Measurements from ENCODE around the gene KIAA1217.

Gene KIAA1217

DNA sequence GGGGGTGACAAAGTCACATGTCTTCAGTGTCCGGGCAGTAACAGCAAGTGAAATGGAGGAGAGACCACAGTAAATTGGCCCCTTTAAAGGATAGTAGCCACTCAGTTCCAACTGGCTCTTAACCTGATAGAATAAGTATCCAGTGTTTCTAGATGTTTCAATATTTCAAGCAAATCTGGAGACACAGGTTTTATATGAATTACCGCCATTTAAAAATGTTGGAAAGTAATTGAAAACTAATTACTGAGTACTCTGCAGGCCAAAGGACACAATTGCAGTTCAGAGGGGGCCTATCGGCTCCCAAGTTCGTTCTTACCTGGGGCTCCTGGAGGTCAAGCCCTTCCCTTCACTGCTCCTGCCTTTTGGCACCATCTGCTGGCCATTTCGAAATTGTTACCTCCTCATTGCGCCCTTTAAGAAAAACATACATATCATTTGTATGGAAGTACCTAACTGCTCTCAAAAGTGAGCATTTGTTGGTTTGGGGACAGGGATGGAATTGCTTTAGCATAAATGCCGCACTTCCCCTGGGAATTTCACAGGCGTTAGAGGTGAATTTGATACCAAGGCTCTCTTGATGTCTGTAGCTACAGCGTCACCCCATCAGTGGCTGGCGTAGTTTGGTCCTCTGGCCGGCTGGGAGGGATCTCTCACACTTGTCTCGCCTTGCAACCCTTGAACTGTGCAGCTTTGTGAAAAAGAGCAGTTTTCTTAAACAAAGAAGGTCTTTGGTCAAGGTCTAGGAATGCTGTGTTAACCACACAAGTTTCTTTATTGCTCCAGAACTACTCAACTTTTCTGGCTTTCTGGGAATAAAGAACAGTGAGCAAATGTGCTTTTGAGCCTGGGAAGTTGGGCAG, 294.8 kb downstream of the KIAA1217 start:
- Histone ChIP-seq H3K23ac (ENCODE audit: low read length) (no peak overlapping the region), H2BK12ac (ENCODE audit: low read length) (no peak overlapping the region), H3K79me2 (ENCODE audit: control insufficient read depth, insufficient read depth, low read length, poor library complexity) (no peaks in the 10 kb centered on the region), H3K27ac (ENCODE audit: low read depth, low read length) (no peak overlapping the region), H3K27me3 (ENCODE audit: insufficient read depth, low read length) (no peaks in the 10 kb centered on the region), H3K79me1 (ENCODE audit: low read length) (peaks cover 2% of the 10 kb centered on the region), H2BK120ac (ENCODE audit: insufficient read depth, low read length, poor library complexity) (no peak overlapping the region), H3K9ac (ENCODE audit: low read length) (no peak overlapping the region), H3K18ac (ENCODE audit: low read length) (no peak overlapping the region), H4K8ac (ENCODE audit: low read depth, low read length) (no peak overlapping the region), H4K12ac (ENCODE audit: low read depth, low read length) (no peak overlapping the region), H3K36me3 (ENCODE audit: control insufficient read depth in 1 of 2, insufficient read depth in 2 of 2, low read length in 2 of 2) (peaks cover 36 to 44% of the 10 kb centered on the region in 2 experiments), H2BK5ac (ENCODE audit: low read depth, low read length, poor library complexity) (peak overlapping the region; percentile 27), H2AFZ (ENCODE audit: insufficient read depth, low read length, poor library complexity) (no peak overlapping the region), H4K91ac (ENCODE audit: low read depth, low read length) (no peak overlapping the region), H3K4me1 (ENCODE audit: control insufficient read depth in 1 of 2, insufficient read depth in 2 of 2, low read length in 2 of 2) (no peaks in the 10 kb centered on the region), H2AK5ac (ENCODE audit: low read length) (no peak overlapping the region), H3K4me2 (ENCODE audit: low read length) (no peak overlapping the region), H3K4me3 (ENCODE audit: low read depth, low read length) (no peak overlapping the region), H3K14ac (ENCODE audit: low read length) (no peak overlapping the region), H3K4ac (ENCODE audit: low read depth, low read length) (peak overlapping the region; percentile 28), H3K9me3 (ENCODE audit: insufficient read depth, low read depth, low read length) (no peaks in the 10 kb centered on the region)
- peak; percentile 43 to 80 for DNase-seq
- no CpG with 5 or more reads among the region's 12 CpGs for WGBS (ENCODE audit: extremely low coverage, insufficient coverage, insufficient read length)

DNA sequence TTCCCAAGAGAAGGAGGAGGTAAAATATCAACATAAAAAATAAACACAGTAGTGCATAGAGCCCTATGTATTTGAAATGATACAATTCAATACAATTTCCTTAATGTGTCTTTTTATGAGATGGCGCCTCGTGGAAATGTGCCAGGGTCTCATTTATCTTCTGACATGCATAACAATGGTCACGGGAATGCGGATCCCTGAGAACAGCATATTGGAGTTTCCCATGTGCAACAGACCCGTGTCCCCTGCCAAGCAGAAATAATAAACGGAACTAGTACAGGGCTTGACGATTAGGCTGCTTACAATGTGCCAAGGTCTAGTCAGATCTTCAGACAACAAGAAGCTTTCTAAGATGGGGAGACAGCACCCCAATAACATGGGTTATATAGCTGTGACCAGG, 296.8 kb downstream of the KIAA1217 start:
- WGBS (ENCODE audit: extremely low coverage, insufficient coverage, insufficient read length), result no CpG with 5 or more reads among the region's 7 CpGs
- DNase-seq, result no peak
- Histone ChIP-seq H3K79me1 (ENCODE audit: low read length) (peaks cover 2% of the 10 kb centered on the region), H3K4me1 (ENCODE audit: control insufficient read depth in 1 of 2, insufficient read depth in 2 of 2, low read length in 2 of 2) (no peaks in the 10 kb centered on the region), H3K36me3 (ENCODE audit: control insufficient read depth in 1 of 2, insufficient read depth in 2 of 2, low read length in 2 of 2) (peaks cover 32 to 46% of the 10 kb centered on the region in 2 experiments), H3K18ac (ENCODE audit: low read length) (no peak overlapping the region), H2BK5ac (ENCODE audit: low read depth, low read length, poor library complexity) (no peak overlapping the region), H4K8ac (ENCODE audit: low read depth, low read length) (no peak overlapping the region), H3K27me3 (ENCODE audit: insufficient read depth, low read length) (no peaks in the 10 kb centered on the region), H2BK120ac (ENCODE audit: insufficient read depth, low read length, poor library complexity) (no peak overlapping the region), H3K9ac (ENCODE audit: low read length) (no peak overlapping the region), H3K27ac (ENCODE audit: low read depth, low read length) (no peak overlapping the region), H4K91ac (ENCODE audit: low read depth, low read length) (no peak overlapping the region), H3K4me3 (ENCODE audit: low read depth, low read length) (no peak overlapping the region), H3K79me2 (ENCODE audit: control insufficient read depth, insufficient read depth, low read length, poor library complexity) (no peaks in the 10 kb centered on the region), H3K4me2 (ENCODE audit: low read length) (no peak overlapping the region), H4K12ac (ENCODE audit: low read depth, low read length) (no peak overlapping the region), H3K9me3 (ENCODE audit: insufficient read depth, low read depth, low read length) (no peaks in the 10 kb centered on the region), H3K23ac (ENCODE audit: low read length) (no peak overlapping the region), H3K4ac (ENCODE audit: low read depth, low read length) (no peak overlapping the region), H3K14ac (ENCODE audit: low read length) (no peak overlapping the region), H2AK5ac (ENCODE audit: low read length) (no peak overlapping the region), H2AFZ (ENCODE audit: insufficient read depth, low read length, poor library complexity) (no peak overlapping the region), H2BK12ac (ENCODE audit: low read length) (no peak overlapping the region)

DNA sequence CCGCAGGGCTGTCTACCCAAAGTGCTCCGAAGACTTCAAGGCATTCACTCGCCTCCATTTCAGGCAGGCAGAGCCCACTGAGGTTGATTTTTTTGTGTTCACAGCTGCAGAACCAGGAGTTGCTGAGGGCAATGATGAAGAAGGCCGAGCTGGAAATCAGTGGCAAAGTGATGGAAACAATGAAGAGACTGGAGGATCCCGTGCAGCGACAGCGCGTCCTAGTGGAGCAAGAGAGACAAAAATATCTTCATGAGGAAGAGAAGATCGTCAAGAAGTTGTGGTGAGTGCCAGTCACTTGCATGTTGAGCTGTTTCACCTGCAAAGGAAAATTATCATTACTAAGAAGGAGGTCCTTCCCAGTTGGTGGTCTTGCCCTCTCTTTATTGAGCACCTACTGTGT, 304.2 kb downstream of the KIAA1217 start:
- no peak overlapping the region for H4K12ac ChIP-seq (ENCODE audit: low read depth, low read length)
- no CpG with 5 or more reads among the region's 9 CpGs for WGBS (ENCODE audit: extremely low coverage, insufficient coverage, insufficient read length)

DNA sequence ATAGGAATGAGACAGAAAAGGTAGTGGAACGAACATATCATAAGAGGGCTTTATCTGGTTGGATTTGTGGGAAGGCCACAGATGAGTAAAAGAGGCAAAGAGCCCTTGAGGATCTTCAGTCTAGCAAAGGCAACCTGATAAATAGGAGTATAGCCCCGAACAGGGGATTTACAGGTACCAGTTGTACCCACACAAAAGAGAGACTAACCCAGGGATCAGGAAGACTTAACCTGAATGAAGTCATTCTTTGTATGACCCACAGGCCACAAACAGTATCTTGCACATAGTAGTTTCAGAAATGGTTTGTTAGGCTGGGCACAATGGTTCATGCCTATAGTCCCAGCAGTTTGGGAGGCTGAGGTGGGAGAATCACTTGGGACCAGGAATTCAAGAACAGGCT, 306.5 kb downstream of the KIAA1217 start:
- H3K14ac ChIP-seq (ENCODE audit: low read length), result no peak overlapping the region
- H3K27ac ChIP-seq (ENCODE audit: low read depth, low read length), result no peak overlapping the region
- H3K18ac ChIP-seq (ENCODE audit: low read length), result no peak overlapping the region
- no peak overlapping the region for H4K12ac ChIP-seq (ENCODE audit: low read depth, low read length)
- H3K4me1 ChIP-seq (ENCODE audit: control insufficient read depth in 1 of 2, insufficient read depth in 2 of 2, low read length in 2 of 2), result no peaks in the 10 kb centered on the region
- no peak overlapping the region for H2BK12ac ChIP-seq (ENCODE audit: low read length)
- H3K4me2 ChIP-seq (ENCODE audit: low read length), result no peak overlapping the region
- no peak overlapping the region for H2BK120ac ChIP-seq (ENCODE audit: insufficient read depth, low read length, poor library complexity)
- H3K9me3 ChIP-seq (ENCODE audit: insufficient read depth, low read depth, low read length), result no peaks in the 10 kb centered on the region
- no peaks in the 10 kb centered on the region for H3K27me3 ChIP-seq (ENCODE audit: insufficient read depth, low read length)
- no peaks in the 10 kb centered on the region for H3K79me1 ChIP-seq (ENCODE audit: low read length)
- no peak overlapping the region for H3K4ac ChIP-seq (ENCODE audit: low read depth, low read length)
- no peak for DNase-seq
- no peak overlapping the region for H2AK5ac ChIP-seq (ENCODE audit: low read length)
- H3K4me3 ChIP-seq (ENCODE audit: low read depth, low read length), result no peak overlapping the region
- H3K9ac ChIP-seq (ENCODE audit: low read length), result no peak overlapping the region
- no CpG with 5 or more reads among the region's 2 CpGs for WGBS (ENCODE audit: extremely low coverage, insufficient coverage, insufficient read length)
- peaks cover 31 to 68% of the 10 kb centered on the region in 2 experiments for H3K36me3 ChIP-seq (ENCODE audit: control insufficient read depth in 1 of 2, insufficient read depth in 2 of 2, low read length in 2 of 2)
- H3K23ac ChIP-seq (ENCODE audit: low read length), result no peak overlapping the region
- no peak overlapping the region for H2AFZ ChIP-seq (ENCODE audit: insufficient read depth, low read length, poor library complexity)
- H4K8ac ChIP-seq (ENCODE audit: low read depth, low read length), result no peak overlapping the region
- no peak overlapping the region for H4K91ac ChIP-seq (ENCODE audit: low read depth, low read length)
- no peaks in the 10 kb centered on the region for H3K79me2 ChIP-seq (ENCODE audit: control insufficient read depth, insufficient read depth, low read length, poor library complexity)
- H2BK5ac ChIP-seq (ENCODE audit: low read depth, low read length, poor library complexity), result no peak overlapping the region

More for the DNA sequence above, 304.2 kb downstream of the KIAA1217 start:
- no peak overlapping the region for H3K4me2 ChIP-seq (ENCODE audit: low read length)
- no peak overlapping the region for H3K4ac ChIP-seq (ENCODE audit: low read depth, low read length)
- no peak overlapping the region for H2BK12ac ChIP-seq (ENCODE audit: low read length)
- H3K14ac ChIP-seq (ENCODE audit: low read length), result no peak overlapping the region
- H2BK120ac ChIP-seq (ENCODE audit: insufficient read depth, low read length, poor library complexity), result no peak overlapping the region
- H3K4me1 ChIP-seq (ENCODE audit: control insufficient read depth in 1 of 2, insufficient read depth in 2 of 2, low read length in 2 of 2), result no peaks in the 10 kb centered on the region
- no peak overlapping the region for H3K27ac ChIP-seq (ENCODE audit: low read depth, low read length)
- no peak overlapping the region for H3K4me3 ChIP-seq (ENCODE audit: low read depth, low read length)
- H2AFZ ChIP-seq (ENCODE audit: insufficient read depth, low read length, poor library complexity), result no peak overlapping the region
- H3K23ac ChIP-seq (ENCODE audit: low read length), result no peak overlapping the region
- no peak overlapping the region for H3K18ac ChIP-seq (ENCODE audit: low read length)
- H2AK5ac ChIP-seq (ENCODE audit: low read length), result no peak overlapping the region
- H3K9me3 ChIP-seq (ENCODE audit: insufficient read depth, low read depth, low read length), result no peaks in the 10 kb centered on the region
- no peaks in the 10 kb centered on the region for H3K27me3 ChIP-seq (ENCODE audit: insufficient read depth, low read length)
- no peak overlapping the region for H2BK5ac ChIP-seq (ENCODE audit: low read depth, low read length, poor library complexity)
- no peak overlapping the region for H4K91ac ChIP-seq (ENCODE audit: low read depth, low read length)
- no peak overlapping the region for H3K9ac ChIP-seq (ENCODE audit: low read length)
- peak in 1 of 2 donors; percentile 23 for DNase-seq
- H4K8ac ChIP-seq (ENCODE audit: low read depth, low read length), result no peak overlapping the region
- H3K36me3 ChIP-seq (ENCODE audit: control insufficient read depth in 1 of 2, insufficient read depth in 2 of 2, low read length in 2 of 2), result peaks cover 17 to 57% of the 10 kb centered on the region in 2 experiments
- no peaks in the 10 kb centered on the region for H3K79me1 ChIP-seq (ENCODE audit: low read length)
- H3K79me2 ChIP-seq (ENCODE audit: control insufficient read depth, insufficient read depth, low read length, poor library complexity), result no peaks in the 10 kb centered on the region
